Tibial nerve (tissue), 4 donors: Measurements from ENCODE around the gene BGLAP. TPM values are rescaled to one million over a fixed set of nuclear protein-coding genes. Genes with fewer than 3 reads are reported as not detected.

Source experiments
- DNase-seq, 2 donors: peaks; one replicate each; pipeline ENCODE4 v3.0.0-alpha.2; 2019; ENCODE audit warnings: low spot score in 2 of 2
- H3K27ac ChIP-seq, 4 donors: fragments of 200-600 bp; sonication (generic) in 3 of 4; one replicate each; pipeline ENCODE4 v1.5.1; 2017 to 2019; ENCODE audit warnings: mild to moderate bottlenecking in 1 of 4
- H3K27me3 ChIP-seq, 2 donors: fragments of 200-600 bp; sonication (generic) in 1 of 2; one replicate each; pipeline versions ENCODE4 v1.5.1 to v1.6.0; 2017 to 2019
- H3K36me3 ChIP-seq, 3 donors: fragments of 200-600 bp; sonication (generic); one replicate each; pipeline ENCODE4 v1.5.1; 2018 to 2019
- H3K4me1 ChIP-seq, 4 donors: fragments of 200-600 bp; sonication (generic) in 3 of 4; one replicate each; pipeline ENCODE4 v1.5.1; 2017 to 2019
- H3K4me3 ChIP-seq, 4 donors: fragments of 200-600 bp; sonication (generic) in 3 of 4; one replicate each; pipeline ENCODE4 v1.5.1; 2017 to 2019; ENCODE audit warnings: mild to moderate bottlenecking in 1 of 4, moderate library complexity in 1 of 4
- H3K9me3 ChIP-seq, 4 donors: fragments of 200-600 bp; sonication (generic) in 3 of 4; one replicate each; pipeline ENCODE4 v1.5.1; 2017 to 2019
- CTCF ChIP-seq, 5 experiments: fragments of 200-600 bp in 3 of 5; fragments of 450-650 bp in 2 of 5; sonication (generic) in 3 of 5; IDR thresholded peaks; one replicate each; pipeline ENCODE4 v1.5.1; 2016 to 2019; ENCODE audit warnings: antibody characterized with exemption in 5 of 5, mild to moderate bottlenecking in 3 of 5, moderate library complexity in 2 of 5
- EP300 ChIP-seq, 2 donors: sonication (generic); formaldehyde crosslinking; IDR thresholded peaks; one replicate each; pipeline ENCODE4 v1.6.1; 2017; ENCODE audit warnings: antibody characterized with exemption in 2 of 2, mild to moderate bottlenecking in 1 of 2
- POLR2A ChIP-seq, 2 donors: fragments of 450-650 bp; IDR thresholded peaks; one replicate each; pipeline ENCODE4 v1.6.1; 2017; ENCODE audit warnings: antibody characterized with exemption in 2 of 2, mild to moderate bottlenecking in 2 of 2, moderate library complexity in 2 of 2
- WGBS, 2 donors: methylation state at CpG; one replicate each; pipeline ENCODE4 v1.1.5; 2018; 5-methylcytosine and 5-hydroxymethylcytosine counted together
- total RNA-seq, 4 donors: library from RNA; depleted of rRNA; stranded (reverse); fragments of >200 nt; gene quantifications; one replicate each; pipeline ENCODE4 v1.1.0, GENCODE V29; 2016

BGLAP gene
- total RNA-seq, 4 donors from 2014 or later = 2.1 to 5.2 (median 2.7) TPM; not detected in 1

GRCh38 chr1:156226782-156227181, 15.2 kb upstream of the BGLAP start:
- DNase-seq = no peak
- Histone ChIP-seq H3K36me3 (peaks cover 0 to 71% (median 3%) of the 10 kb centered on the region in 3 donors), H3K4me1 (peaks cover 0 to 18% (median 3%) of the 10 kb centered on the region in 4 donors), H3K27ac (no peak overlapping the region), H3K27me3 (no peaks in the 10 kb centered on the region), H3K4me3 (no peak overlapping the region), H3K9me3 (no peaks in the 10 kb centered on the region)
- TF ChIP-seq POLR2A (IDR thresholded peaks at IDR 0.05) (no peak), EP300 (IDR thresholded peaks at IDR 0.05) (no peak), CTCF (IDR thresholded peaks at IDR 0.05) (no peak)
- 76 to 87% methylated on average over 4 of the region's 4 CpGs for WGBS, 2 donors

GRCh38 chr1:156228501-156228900, 13.5 kb upstream of the BGLAP start:
- no peak for DNase-seq

GRCh38 chr1:156229809-156230472, 12.0 kb upstream of the BGLAP start:
- Histone ChIP-seq H3K27me3 (no peaks in the 10 kb centered on the region), H3K4me1 (peaks cover 0 to 17% (median 2%) of the 10 kb centered on the region in 4 donors), H3K9me3 (no peaks in the 10 kb centered on the region), H3K27ac (no peak overlapping the region), H3K36me3 (peaks cover 0 to 77% (median 0%) of the 10 kb centered on the region in 3 donors), H3K4me3 (no peak overlapping the region)
- WGBS, 2 donors = 72 to 73% methylated on average over 11 of the region's 11 CpGs
- TF ChIP-seq CTCF (IDR thresholded peaks at IDR 0.05) (no peak), POLR2A (IDR thresholded peaks at IDR 0.05) (no peak), EP300 (IDR thresholded peaks at IDR 0.05) (no peak)
- no peak for DNase-seq

More at GRCh38 chr1:156228501-156228900, 13.5 kb upstream of the BGLAP start:
- Histone ChIP-seq H3K4me1 (peaks cover 0 to 18% (median 3%) of the 10 kb centered on the region in 4 donors), H3K36me3 (peaks cover 0 to 68% (median 0%) of the 10 kb centered on the region in 3 donors), H3K4me3 (no peak overlapping the region), H3K27me3 (no peaks in the 10 kb centered on the region), H3K27ac (no peak overlapping the region), H3K9me3 (no peaks in the 10 kb centered on the region)
- WGBS, 2 donors = 63 to 85% methylated on average over 7 of the region's 7 CpGs
- TF ChIP-seq POLR2A (IDR thresholded peaks at IDR 0.05) (no peak), EP300 (IDR thresholded peaks at IDR 0.05) (no peak), CTCF (IDR thresholded peaks at IDR 0.05) (no peak)

- H3K4me1 ChIP-seq = peaks cover 0 to 12% (median 0%) of the 10 kb centered on the region in 4 donors
- H3K27ac ChIP-seq = no peak overlapping the region
- 63 to 68% methylated on average over 1 of the region's 1 CpG for WGBS, 2 donors
- H3K36me3 ChIP-seq = peaks cover 0 to 81% (median 0%) of the 10 kb centered on the region in 3 donors
- no peaks in the 10 kb centered on the region for H3K27me3 ChIP-seq
- DNase-seq = no peak
- no peaks in the 10 kb centered on the region for H3K9me3 ChIP-seq
- no peak overlapping the region for H3K4me3 ChIP-seq
- TF ChIP-seq POLR2A (IDR thresholded peaks at IDR 0.05) (no peak), EP300 (IDR thresholded peaks at IDR 0.05) (no peak), CTCF (IDR thresholded peaks at IDR 0.05) (no peak)
Observed at GRCh38 chr1:156230473-156230837, 11.5 kb upstream of the BGLAP start.

GRCh38 chr1:156232201-156232894, 9.6 kb upstream of the BGLAP start:
- Histone ChIP-seq H3K4me1 (peaks cover 0 to 9% (median 0%) of the 10 kb centered on the region in 4 donors), H3K4me3 (no peak overlapping the region), H3K27me3 (no peaks in the 10 kb centered on the region), H3K36me3 (peaks cover 0 to 85% (median 11%) of the 10 kb centered on the region in 3 donors), H3K27ac (no peak overlapping the region), H3K9me3 (no peaks in the 10 kb centered on the region)
- TF ChIP-seq POLR2A (IDR thresholded peaks at IDR 0.05) (no peak), CTCF (IDR thresholded peaks at IDR 0.05) (no peak), EP300 (IDR thresholded peaks at IDR 0.05) (no peak)
- WGBS, 2 donors = 86 to 89% methylated on average over 12 of the region's 12 CpGs
- no peak for DNase-seq
